ENCODE measurements around the gene CIB2. TPM values are rescaled to one million over a fixed set of nuclear protein-coding genes. Genes with fewer than 3 reads are reported as not detected.

Gene CIB2
- total and polyA plus RNA-seq, 2 experiments from 2014 or later, result 40.5 to 48.9 TPM

- Histone ChIP-seq H3K4me3 (no peak overlapping the region), H4K20me1 (ENCODE audit: insufficient read depth, poor library complexity, severe bottlenecking) (no peaks in the 10 kb centered on the region), H3K9me3 (ENCODE audit: low read depth) (no peaks in the 10 kb centered on the region), H3K27ac (peak overlapping the region; percentile 93), H3K79me2 (peaks cover 94% of the 10 kb centered on the region), H3K4me2 (peak overlapping the region; percentile 62), H3K27me3 (no peaks in the 10 kb centered on the region), H3K4me1 (ENCODE audit: insufficient read depth) (peaks cover 86% of the 10 kb centered on the region), H2AFZ (no peak overlapping the region), H3K9me2 (replicated peaks; ENCODE audit: insufficient read depth) (no peaks in the 10 kb centered on the region), H3K36me3 (replicated peaks; ENCODE audit: insufficient read depth, low read depth) (no peaks in the 10 kb centered on the region)
- TF ChIP-seq EZH2 (IDR thresholded peaks at IDR 0.05; ENCODE audit: borderline replicate concordance) (no peak), EZH2phosphoT487 (IDR thresholded peaks at IDR 0.05; ENCODE audit: low read depth, severe bottlenecking, unreplicated experiment) (no peak), CTCF (IDR thresholded peaks at IDR 0.05; ENCODE audit: poor library complexity) (no peak)
- DNase-seq (ENCODE audit: low spot score), result no peak
- 77% methylated on average over 2 of the region's 2 CpGs for WGBS (ENCODE audit: low lambda C conversion rate, missing lambda C conversion rate)
These were observed 66.7 kb downstream of the CIB2 start for GRCh38 chr15:78064544-78064943.

GRCh38 chr15:78063970-78064385, 67.3 kb downstream of the CIB2 start:
- no peak for DNase-seq (ENCODE audit: low spot score)
- H3K9me2 ChIP-seq (replicated peaks; ENCODE audit: insufficient read depth), result no peaks in the 10 kb centered on the region
- H3K9me3 ChIP-seq (ENCODE audit: low read depth), result no peaks in the 10 kb centered on the region
- H3K4me3 ChIP-seq, result no peak overlapping the region
- peak overlapping the region; percentile 1 for H3K4me2 ChIP-seq
- H3K4me1 ChIP-seq (ENCODE audit: insufficient read depth), result peaks cover 86% of the 10 kb centered on the region
- TF ChIP-seq EZH2phosphoT487 (IDR thresholded peaks at IDR 0.05; ENCODE audit: low read depth, severe bottlenecking, unreplicated experiment), result no peak
- no peak for TF ChIP-seq CTCF (IDR thresholded peaks at IDR 0.05; ENCODE audit: poor library complexity)
- WGBS (ENCODE audit: low lambda C conversion rate, missing lambda C conversion rate), result 89% methylated on average over 5 of the region's 5 CpGs
- H3K36me3 ChIP-seq (replicated peaks; ENCODE audit: insufficient read depth, low read depth), result no peaks in the 10 kb centered on the region
- H3K79me2 ChIP-seq, result peaks cover 94% of the 10 kb centered on the region
- H4K20me1 ChIP-seq (ENCODE audit: insufficient read depth, poor library complexity, severe bottlenecking), result no peaks in the 10 kb centered on the region
- peak overlapping the region; percentile 93 for H3K27ac ChIP-seq
- no peaks in the 10 kb centered on the region for H3K27me3 ChIP-seq
- H2AFZ ChIP-seq, result no peak overlapping the region

- Histone ChIP-seq H3K79me2 (peaks cover 94% of the 10 kb centered on the region), H3K27ac (peak overlapping the region; percentile 93), H2AFZ (no peak overlapping the region), H3K4me2 (no peak overlapping the region), H3K36me3 (replicated peaks; ENCODE audit: insufficient read depth, low read depth) (no peaks in the 10 kb centered on the region), H4K20me1 (ENCODE audit: insufficient read depth, poor library complexity, severe bottlenecking) (no peaks in the 10 kb centered on the region), H3K27me3 (no peaks in the 10 kb centered on the region), H3K4me1 (ENCODE audit: insufficient read depth) (peaks cover 85% of the 10 kb centered on the region), H3K9me3 (ENCODE audit: low read depth) (no peaks in the 10 kb centered on the region), H3K4me3 (no peak overlapping the region), H3K9me2 (replicated peaks; ENCODE audit: insufficient read depth) (no peaks in the 10 kb centered on the region)
- DNase-seq (ENCODE audit: low spot score), result no peak
- TF ChIP-seq EZH2phosphoT487 (IDR thresholded peaks at IDR 0.05; ENCODE audit: low read depth, severe bottlenecking, unreplicated experiment), result no peak
- TF ChIP-seq CTCF (IDR thresholded peaks at IDR 0.05; ENCODE audit: poor library complexity), result no peak
- TF ChIP-seq EZH2 (IDR thresholded peaks at IDR 0.05; ENCODE audit: borderline replicate concordance), result no peak
These were observed 68.0 kb downstream of the CIB2 start for GRCh38 chr15:78063217-78063616.

- H2AFZ ChIP-seq, result no peak overlapping the region
- H4K20me1 ChIP-seq (ENCODE audit: insufficient read depth, poor library complexity, severe bottlenecking), result no peaks in the 10 kb centered on the region
- H3K79me2 ChIP-seq, result peaks cover 94% of the 10 kb centered on the region
- no peaks in the 10 kb centered on the region for H3K9me3 ChIP-seq (ENCODE audit: low read depth)
- H3K27me3 ChIP-seq, result no peaks in the 10 kb centered on the region
- 15% methylated on average over 6 of the region's 6 CpGs for WGBS (ENCODE audit: low lambda C conversion rate, missing lambda C conversion rate)
- H3K27ac ChIP-seq, result peak overlapping the region; percentile 45
- TF ChIP-seq EZH2phosphoT487 (IDR thresholded peaks at IDR 0.05; ENCODE audit: low read depth, severe bottlenecking, unreplicated experiment) (no peak), EZH2 (IDR thresholded peaks at IDR 0.05; ENCODE audit: borderline replicate concordance) (no peak), CTCF (IDR thresholded peaks at IDR 0.05; ENCODE audit: poor library complexity) (no peak)
- peaks cover 80% of the 10 kb centered on the region for H3K4me1 ChIP-seq (ENCODE audit: insufficient read depth)
- H3K4me2 ChIP-seq, result peak overlapping the region; percentile 71
- H3K9me2 ChIP-seq (replicated peaks; ENCODE audit: insufficient read depth), result no peaks in the 10 kb centered on the region
- peak; percentile 37 for DNase-seq (ENCODE audit: low spot score)
- H3K36me3 ChIP-seq (replicated peaks; ENCODE audit: insufficient read depth, low read depth), result no peaks in the 10 kb centered on the region
- H3K4me3 ChIP-seq, result no peak overlapping the region
These were observed 69.2 kb downstream of the CIB2 start for GRCh38 chr15:78061963-78062427.
